H1 (cell line): ENCODE measurements around the gene TNS3. TPM values are rescaled to one million over a fixed set of nuclear protein-coding genes. Genes with fewer than 3 reads are reported as not detected.

Experiments
- EP300 ChIP-seq, 2 experiments: IDR thresholded peaks; 1 replicate in 1 of 2; 2 replicates in 1 of 2; pipeline ENCODE4 v1.6.1; 2011 to 2012; ENCODE audit warnings: low read depth in 2 of 2, low read length in 2 of 2, mild to moderate bottlenecking in 2 of 2, borderline replicate concordance in 1 of 2, inconsistent platforms in 1 of 2, moderate library complexity in 1 of 2
- RFX5 ChIP-seq: IDR thresholded peaks from 2 replicates; pipeline ENCODE4 v1.6.1; 2011; ENCODE audit warnings: low read depth, low read length, improper control_type of control experiment, borderline replicate concordance
- ZNF274 ChIP-seq: IDR thresholded peaks from 2 replicates; pipeline ENCODE4 v1.7.0; 2012; ENCODE audit warnings: low read length, borderline replicate concordance; ENCODE audit errors: extremely low read depth
- polyA plus RNA-seq, 7 experiments: library from polyadenylated mRNA; depleted of rRNA in 3 of 7; stranded (reverse) in 5 of 7; unstranded in 2 of 7; fragments of >200 nt in 5 of 7; fragments of 200-250 nt in 2 of 7; gene quantifications; 1 replicate in 5 of 7; 2 replicates in 1 of 7; 4 replicates in 1 of 7; pipeline versions ENCODE4 v1.2.1 to v1.2.3, GENCODE V29; 2011 to 2013; ENCODE audit warnings: missing spikeins in 2 of 7, mixed read lengths in 2 of 7
- total RNA-seq: library from RNA; stranded (reverse); fragmentation: NEBNext Ultra II Directional; extraction: Animal tissue kit (Norgen Biotek cat#: 25700); gene quantifications from 2 replicates; pipeline ENCODE4 v1.2.1, GENCODE V29; 2021
- TF ChIP-seq, protein P1 (sequence below): IDR thresholded peaks from 2 replicates; pipeline ENCODE4 v1.6.1; 2011; ENCODE audit warnings: low read length, improper control_type of control experiment

The TNS3 gene
- total and polyA plus RNA-seq, 2 of the 8 experiments (the other 6 are each of a cell fraction or from before 2014, with no cell fraction given): 11.9 to 24.2 TPM

GRCh38 chr7:47622586-47622945, 40.7 kb upstream of the TNS3 start (continued):
- TF ChIP-seq RFX5 (no peak), EP300 (IDR thresholded peaks at IDR 0.05; ENCODE audit: borderline replicate concordance in 1 of 2, low read depth in 2 of 2, low read length in 2 of 2) (no peak), ZNF274 (no peak)
- TF ChIP-seq, protein P1, sequence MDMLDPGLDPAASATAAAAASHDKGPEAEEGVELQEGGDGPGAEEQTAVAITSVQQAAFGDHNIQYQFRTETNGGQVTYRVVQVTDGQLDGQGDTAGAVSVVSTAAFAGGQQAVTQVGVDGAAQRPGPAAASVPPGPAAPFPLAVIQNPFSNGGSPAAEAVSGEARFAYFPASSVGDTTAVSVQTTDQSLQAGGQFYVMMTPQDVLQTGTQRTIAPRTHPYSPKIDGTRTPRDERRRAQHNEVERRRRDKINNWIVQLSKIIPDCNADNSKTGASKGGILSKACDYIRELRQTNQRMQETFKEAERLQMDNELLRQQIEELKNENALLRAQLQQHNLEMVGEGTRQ: no peak
